ENCODE measurements around the gene TRA2A.

TRA2A gene

DNA sequence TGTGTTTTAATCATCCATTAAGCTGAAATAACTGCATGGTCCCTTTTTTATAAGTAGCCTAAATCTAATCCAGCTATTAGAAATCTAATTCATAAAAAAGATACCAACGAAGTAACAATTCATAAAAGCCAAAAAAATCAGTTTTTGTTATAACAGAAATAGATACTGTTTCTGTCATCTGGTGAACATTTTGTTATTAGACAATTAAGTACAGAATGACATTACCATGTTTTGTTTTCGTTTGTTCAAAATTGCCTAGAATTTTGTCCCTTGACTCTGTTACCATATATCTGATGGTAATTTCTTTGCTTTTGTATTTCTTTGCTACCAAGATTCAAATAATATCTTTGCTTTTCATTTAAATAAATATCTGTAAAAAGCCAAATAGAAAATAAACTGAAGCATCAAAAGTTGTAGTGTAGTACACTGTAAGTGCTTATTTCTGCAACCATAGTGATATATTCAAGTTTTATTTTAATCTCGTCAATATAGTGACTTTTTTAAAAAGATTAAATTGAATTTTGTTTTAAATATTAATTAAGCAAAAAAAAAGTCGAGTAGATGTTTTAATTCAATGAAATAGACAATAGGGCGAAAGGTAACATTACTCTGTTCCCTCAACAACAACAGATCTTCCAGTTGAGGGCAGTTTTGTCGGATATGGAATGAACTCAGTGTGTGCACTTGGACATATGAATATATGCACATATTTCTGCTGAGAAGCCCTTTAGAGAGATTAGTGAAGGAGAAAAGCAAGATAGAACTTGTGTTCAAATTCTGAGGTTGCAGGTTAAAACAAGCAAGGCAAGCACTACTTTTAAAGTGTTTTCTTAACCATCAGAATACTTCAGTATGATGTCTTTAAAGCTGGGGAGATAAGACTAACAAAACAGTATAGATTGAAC lies 53.6 kb downstream of the TRA2A start:
- TF ChIP-seq, protein P1, sequence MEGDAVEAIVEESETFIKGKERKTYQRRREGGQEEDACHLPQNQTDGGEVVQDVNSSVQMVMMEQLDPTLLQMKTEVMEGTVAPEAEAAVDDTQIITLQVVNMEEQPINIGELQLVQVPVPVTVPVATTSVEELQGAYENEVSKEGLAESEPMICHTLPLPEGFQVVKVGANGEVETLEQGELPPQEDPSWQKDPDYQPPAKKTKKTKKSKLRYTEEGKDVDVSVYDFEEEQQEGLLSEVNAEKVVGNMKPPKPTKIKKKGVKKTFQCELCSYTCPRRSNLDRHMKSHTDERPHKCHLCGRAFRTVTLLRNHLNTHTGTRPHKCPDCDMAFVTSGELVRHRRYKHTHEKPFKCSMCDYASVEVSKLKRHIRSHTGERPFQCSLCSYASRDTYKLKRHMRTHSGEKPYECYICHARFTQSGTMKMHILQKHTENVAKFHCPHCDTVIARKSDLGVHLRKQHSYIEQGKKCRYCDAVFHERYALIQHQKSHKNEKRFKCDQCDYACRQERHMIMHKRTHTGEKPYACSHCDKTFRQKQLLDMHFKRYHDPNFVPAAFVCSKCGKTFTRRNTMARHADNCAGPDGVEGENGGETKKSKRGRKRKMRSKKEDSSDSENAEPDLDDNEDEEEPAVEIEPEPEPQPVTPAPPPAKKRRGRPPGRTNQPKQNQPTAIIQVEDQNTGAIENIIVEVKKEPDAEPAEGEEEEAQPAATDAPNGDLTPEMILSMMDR (IDR thresholded peaks at IDR 0.05; ENCODE audit: insufficient read depth, missing control alignments) = no peak

DNA sequence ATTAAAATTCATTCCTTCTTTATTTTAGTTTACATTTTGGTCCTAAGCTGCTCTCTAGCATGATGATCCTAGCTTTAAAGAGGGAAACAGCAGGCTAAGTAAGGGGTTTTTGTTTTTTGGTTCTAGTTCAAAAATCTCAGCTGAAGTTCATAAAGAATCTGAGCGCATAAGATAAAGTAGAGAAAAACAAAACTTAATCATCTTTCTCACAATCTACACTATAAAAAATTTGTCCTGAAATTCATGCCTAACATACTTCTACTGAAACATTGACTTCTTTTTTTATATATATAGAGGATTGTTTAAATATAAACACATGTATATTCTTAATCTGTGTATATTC lies 54.7 kb downstream of the TRA2A start:
- TF ChIP-seq, protein P1 (IDR thresholded peaks at IDR 0.05; ENCODE audit: insufficient read depth, missing control alignments) = no peak
- no peak for DNase-seq (ENCODE audit: insufficient read length, low spot score)
- FAIRE-seq = no peak

More for the DNA sequence above, 53.6 kb downstream of the TRA2A start:
- FAIRE-seq (no peak), DNase-seq (ENCODE audit: insufficient read length, low spot score) (no peak)

DNA sequence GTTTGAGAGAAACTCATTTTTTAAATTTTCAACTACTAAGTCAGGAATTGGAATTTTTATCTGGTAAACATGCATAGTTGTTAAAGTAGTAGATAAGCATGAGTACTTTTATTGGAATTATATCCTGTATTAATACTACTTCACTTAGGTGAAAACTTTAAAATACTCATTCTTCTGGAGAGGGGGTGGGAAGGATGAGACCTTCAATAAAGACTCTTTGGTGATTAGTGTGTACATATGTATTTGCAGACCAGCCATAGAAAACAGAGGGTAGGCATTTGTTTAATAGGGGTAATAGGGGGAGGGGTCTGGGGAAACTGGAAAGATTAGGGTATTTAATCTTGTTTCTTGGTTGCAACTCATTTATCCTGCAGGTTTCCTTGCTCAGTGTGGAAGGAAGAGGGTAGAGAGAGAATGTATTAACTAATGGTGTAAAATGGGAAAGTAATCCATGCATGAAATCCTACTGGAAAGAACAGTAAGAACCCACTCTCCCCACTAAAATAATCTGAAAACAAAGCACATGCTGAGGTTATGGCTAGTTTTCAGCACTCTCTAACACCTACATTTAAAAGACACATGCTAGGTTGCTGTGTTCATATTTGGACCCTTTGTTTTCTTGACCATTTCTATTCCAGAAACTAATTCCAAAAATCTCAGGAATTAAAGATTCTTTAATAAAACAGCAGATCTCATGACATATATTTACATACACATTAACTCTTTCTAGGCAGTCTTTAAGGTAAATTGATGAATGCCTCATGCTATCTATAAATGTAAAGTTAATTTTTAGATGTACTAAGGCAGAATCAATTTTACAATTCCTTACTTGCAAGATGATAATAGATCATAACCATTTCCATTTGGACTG lies 55.3 kb downstream of the TRA2A start:
- DNase-seq (ENCODE audit: insufficient read length, low spot score) (no peak), FAIRE-seq (no peak)
- TF ChIP-seq, protein P1 (IDR thresholded peaks at IDR 0.05; ENCODE audit: insufficient read depth, missing control alignments) = no peak

DNA sequence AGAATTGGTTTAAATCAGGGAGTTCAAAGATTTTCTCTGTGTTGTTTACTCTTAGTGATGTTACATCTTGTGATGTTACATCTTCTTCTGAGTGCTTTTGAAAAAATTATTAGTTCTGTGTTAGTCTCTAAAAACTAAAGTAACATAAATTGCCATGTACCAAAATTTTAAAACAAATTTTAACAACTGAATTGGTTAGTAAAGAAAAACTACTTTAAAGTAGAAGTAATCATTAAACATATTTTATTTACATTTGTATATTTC lies 56.3 kb downstream of the TRA2A start:
- TF ChIP-seq, protein P1 (IDR thresholded peaks at IDR 0.05; ENCODE audit: insufficient read depth, missing control alignments) = no peak
- FAIRE-seq = no peak
- DNase-seq (ENCODE audit: insufficient read length, low spot score) = no peak

DNA sequence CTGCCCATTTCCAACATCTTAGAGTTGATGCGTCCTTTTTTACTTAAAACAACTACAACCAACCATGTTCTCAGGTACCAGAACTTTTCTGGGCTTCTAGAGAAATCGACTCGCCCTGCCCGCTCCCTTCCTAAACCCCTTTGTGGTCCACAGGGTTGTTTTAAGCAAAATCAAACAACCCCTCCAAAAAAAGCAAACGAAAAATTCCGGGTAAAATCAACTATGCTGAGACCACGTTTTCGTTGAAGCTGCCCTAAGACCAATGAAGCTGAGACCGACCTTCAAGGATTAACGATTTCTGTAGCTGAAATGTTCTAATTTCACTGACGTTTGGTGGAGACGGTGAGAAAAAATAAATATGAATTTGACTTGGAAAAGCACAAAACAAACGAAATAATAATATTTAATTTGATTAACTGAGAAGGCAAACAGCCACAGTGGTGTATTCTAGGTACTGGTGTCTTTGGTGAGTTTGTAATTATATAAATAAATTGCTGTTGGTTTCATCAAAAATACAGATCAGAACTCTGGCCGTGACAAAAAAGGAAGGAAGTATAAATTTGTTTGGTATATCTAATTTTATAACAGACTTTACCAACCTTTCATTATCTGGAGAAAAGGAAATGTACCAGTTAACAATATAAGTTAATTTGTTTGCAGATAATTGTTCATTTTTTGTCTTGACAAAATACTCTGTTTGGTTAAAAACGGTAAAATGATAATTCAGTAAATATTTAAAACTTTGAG lies 56.8 kb downstream of the TRA2A start:
- FAIRE-seq (no peak), DNase-seq (ENCODE audit: insufficient read length, low spot score) (no peak)
- TF ChIP-seq, protein P1 (IDR thresholded peaks at IDR 0.05; ENCODE audit: insufficient read depth, missing control alignments) = no peak

DNA sequence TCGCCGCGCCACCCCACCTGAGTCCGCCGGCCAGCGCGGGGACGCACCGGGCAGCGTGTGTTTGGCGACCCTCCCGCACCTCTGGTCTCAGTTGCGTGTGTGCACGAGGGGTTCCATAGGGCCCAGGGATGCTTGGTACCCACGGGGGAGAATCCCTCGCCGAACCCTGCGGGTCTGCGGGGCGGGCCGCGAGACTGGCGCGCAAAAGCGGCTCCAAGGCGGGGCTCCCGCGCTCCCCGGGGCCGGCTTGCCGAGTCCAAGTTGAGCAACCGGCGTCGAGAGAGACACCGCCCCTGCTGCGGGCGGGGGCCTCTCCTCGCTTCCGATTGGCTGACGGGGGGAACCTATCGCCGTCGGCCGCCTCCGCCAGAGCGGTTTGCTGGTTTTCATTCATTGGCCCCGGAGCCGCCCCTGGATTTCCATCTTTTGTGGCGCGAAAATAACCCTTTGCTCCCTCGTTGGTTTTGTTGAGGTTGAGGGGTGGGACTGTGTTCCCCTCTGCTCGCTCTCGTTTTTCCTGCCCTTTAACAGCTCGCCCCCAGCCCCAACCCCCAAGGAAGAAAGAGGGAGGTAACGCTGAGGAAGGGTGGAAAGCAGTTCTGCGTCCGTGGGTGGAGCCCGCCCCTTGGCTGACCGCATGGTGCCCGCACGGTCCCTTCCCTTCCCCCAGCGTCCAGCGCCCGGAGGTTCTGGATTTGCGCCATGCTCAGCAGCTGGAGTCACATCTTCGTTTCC lies 57.5 kb downstream of the TRA2A start:
- DNase-seq (ENCODE audit: insufficient read length, low spot score) (peak; percentile 72), FAIRE-seq (no peak)
- TF ChIP-seq, protein P1 (IDR thresholded peaks at IDR 0.05; ENCODE audit: insufficient read depth, missing control alignments) = no peak

All from D721Med (cell line).